Measurements from ENCODE around the gene KCND2. TPM values are rescaled to one million over a fixed set of nuclear protein-coding genes. Genes with fewer than 3 reads are reported as not detected.

Gene KCND2
- total RNA-seq = not detected

DNA sequence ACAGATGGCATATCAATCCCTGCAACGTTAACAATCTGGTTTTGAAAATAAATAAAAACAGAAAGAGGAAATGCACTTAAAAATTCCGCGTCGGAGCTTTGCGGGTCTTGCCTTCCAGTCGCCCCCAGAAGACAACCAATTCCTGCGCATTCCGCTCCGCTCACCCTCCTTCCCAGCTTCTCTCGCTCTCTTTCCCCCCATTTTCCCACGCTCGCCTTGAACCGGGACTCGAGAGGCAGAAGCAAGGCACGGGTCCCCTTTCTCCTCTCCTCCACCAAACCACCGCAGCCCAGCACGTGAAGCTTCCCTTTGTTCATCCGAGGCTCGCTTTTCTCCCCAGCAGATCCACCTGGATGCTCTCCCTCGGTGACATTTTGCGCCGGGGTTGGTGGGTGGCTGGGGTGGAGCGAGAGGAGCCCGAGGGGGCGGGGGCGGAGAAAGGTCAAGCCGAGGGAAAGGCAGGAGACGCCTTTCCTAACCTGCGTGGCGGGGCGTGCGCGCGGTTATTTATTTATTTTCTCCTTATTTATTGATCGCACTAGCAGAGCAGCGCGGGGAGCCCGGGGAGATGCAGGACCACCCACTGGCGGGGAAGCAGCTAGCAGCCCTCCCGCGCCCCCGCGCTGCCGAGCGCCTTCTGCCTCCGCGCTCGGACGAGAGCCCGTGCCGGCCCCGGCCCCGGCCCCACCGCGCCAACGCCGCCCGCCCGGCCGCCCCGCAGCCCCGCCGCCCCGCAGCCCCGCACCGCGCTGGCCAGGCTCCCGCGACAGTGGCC is at the start of gene KCND2:
Gene KCND2, plus strand, starts transcription at position 475 of the 775 bp plus-strand sequence.

All from activated naive CD4-positive, alpha-beta T cell treated with anti-CD3 and anti-CD28 coated beads, Interleukin-2, amount 10 ng/mL, durations not matched to agents 5 hours and 36 hours (primary cell).